Measurements from ENCODE around the gene C9orf78.

Gene C9orf78

GRCh38 chr9:129875181-129875611 is 40.1 kb upstream of the C9orf78 start:
- Histone ChIP-seq H3K9ac (ENCODE audit: low read depth, low read length) (no peak overlapping the region), H3K27me3 (ENCODE audit: control insufficient read depth, insufficient read depth, low read length) (no peaks in the 10 kb centered on the region), H3K4me1 (ENCODE audit: control insufficient read depth, insufficient read depth, low read length) (no peaks in the 10 kb centered on the region), H3K9me3 (ENCODE audit: control insufficient read depth, insufficient read depth, low read length) (no peaks in the 10 kb centered on the region), H3K36me3 (ENCODE audit: control insufficient read depth, insufficient read depth, low read length) (peaks cover 21% of the 10 kb centered on the region), H3K4me3 (ENCODE audit: low read depth, low read length) (no peak overlapping the region), H3K27ac (ENCODE audit: low read depth, low read length) (no peak overlapping the region)

- no peaks in the 10 kb centered on the region for H3K4me1 ChIP-seq (ENCODE audit: control insufficient read depth, insufficient read depth, low read length)
These were observed 39.4 kb upstream of the C9orf78 start for GRCh38 chr9:129874261-129875101.

GRCh38 chr9:129873563-129874190 is 38.6 kb upstream of the C9orf78 start:
- Histone ChIP-seq H3K9ac (ENCODE audit: low read depth, low read length) (no peak overlapping the region), H3K9me3 (ENCODE audit: control insufficient read depth, insufficient read depth, low read length) (no peaks in the 10 kb centered on the region), H3K27ac (ENCODE audit: low read depth, low read length) (no peak overlapping the region), H3K36me3 (ENCODE audit: control insufficient read depth, insufficient read depth, low read length) (peaks cover 20% of the 10 kb centered on the region), H3K27me3 (ENCODE audit: control insufficient read depth, insufficient read depth, low read length) (no peaks in the 10 kb centered on the region), H3K4me1 (ENCODE audit: control insufficient read depth, insufficient read depth, low read length) (no peaks in the 10 kb centered on the region), H3K4me3 (ENCODE audit: low read depth, low read length) (no peak overlapping the region)

More at GRCh38 chr9:129874261-129875101, 39.4 kb upstream of the C9orf78 start:
- Histone ChIP-seq H3K9me3 (ENCODE audit: control insufficient read depth, insufficient read depth, low read length) (no peaks in the 10 kb centered on the region), H3K36me3 (ENCODE audit: control insufficient read depth, insufficient read depth, low read length) (peaks cover 20% of the 10 kb centered on the region), H3K9ac (ENCODE audit: low read depth, low read length) (no peak overlapping the region), H3K4me3 (ENCODE audit: low read depth, low read length) (no peak overlapping the region), H3K27me3 (ENCODE audit: control insufficient read depth, insufficient read depth, low read length) (no peaks in the 10 kb centered on the region), H3K27ac (ENCODE audit: low read depth, low read length) (no peak overlapping the region)

- no peaks in the 10 kb centered on the region for H3K27me3 ChIP-seq (ENCODE audit: control insufficient read depth, insufficient read depth, low read length)
- no peak overlapping the region for H3K9ac ChIP-seq (ENCODE audit: low read depth, low read length)
- H3K9me3 ChIP-seq (ENCODE audit: control insufficient read depth, insufficient read depth, low read length) = no peaks in the 10 kb centered on the region
- peaks cover 24% of the 10 kb centered on the region for H3K36me3 ChIP-seq (ENCODE audit: control insufficient read depth, insufficient read depth, low read length)
- no peaks in the 10 kb centered on the region for H3K4me1 ChIP-seq (ENCODE audit: control insufficient read depth, insufficient read depth, low read length)
- no peak overlapping the region for H3K4me3 ChIP-seq (ENCODE audit: low read depth, low read length)
- no peak overlapping the region for H3K27ac ChIP-seq (ENCODE audit: low read depth, low read length)
These were observed 36.0 kb upstream of the C9orf78 start for GRCh38 chr9:129871046-129871445.

GRCh38 chr9:129869585-129870501 is 34.8 kb upstream of the C9orf78 start:
- Histone ChIP-seq H3K9ac (ENCODE audit: low read depth, low read length) (no peak overlapping the region), H3K27ac (ENCODE audit: low read depth, low read length) (no peak overlapping the region), H3K27me3 (ENCODE audit: control insufficient read depth, insufficient read depth, low read length) (no peaks in the 10 kb centered on the region), H3K9me3 (ENCODE audit: control insufficient read depth, insufficient read depth, low read length) (no peaks in the 10 kb centered on the region), H3K36me3 (ENCODE audit: control insufficient read depth, insufficient read depth, low read length) (peaks cover 19% of the 10 kb centered on the region), H3K4me3 (ENCODE audit: low read depth, low read length) (no peak overlapping the region), H3K4me1 (ENCODE audit: control insufficient read depth, insufficient read depth, low read length) (no peaks in the 10 kb centered on the region)

GRCh38 chr9:129868872-129869486 is 33.9 kb upstream of the C9orf78 start:
- Histone ChIP-seq H3K27me3 (ENCODE audit: control insufficient read depth, insufficient read depth, low read length) (no peaks in the 10 kb centered on the region), H3K4me3 (ENCODE audit: low read depth, low read length) (no peak overlapping the region), H3K9ac (ENCODE audit: low read depth, low read length) (no peak overlapping the region), H3K4me1 (ENCODE audit: control insufficient read depth, insufficient read depth, low read length) (no peaks in the 10 kb centered on the region), H3K27ac (ENCODE audit: low read depth, low read length) (no peak overlapping the region), H3K36me3 (ENCODE audit: control insufficient read depth, insufficient read depth, low read length) (peaks cover 11% of the 10 kb centered on the region), H3K9me3 (ENCODE audit: control insufficient read depth, insufficient read depth, low read length) (no peaks in the 10 kb centered on the region)

- Histone ChIP-seq H3K4me3 (ENCODE audit: low read depth, low read length) (no peak overlapping the region), H3K9me3 (ENCODE audit: control insufficient read depth, insufficient read depth, low read length) (no peaks in the 10 kb centered on the region), H3K4me1 (ENCODE audit: control insufficient read depth, insufficient read depth, low read length) (no peaks in the 10 kb centered on the region), H3K36me3 (ENCODE audit: control insufficient read depth, insufficient read depth, low read length) (peaks cover 14% of the 10 kb centered on the region), H3K9ac (ENCODE audit: low read depth, low read length) (no peak overlapping the region), H3K27ac (ENCODE audit: low read depth, low read length) (no peak overlapping the region), H3K27me3 (ENCODE audit: control insufficient read depth, insufficient read depth, low read length) (no peaks in the 10 kb centered on the region)
These were observed 33.2 kb upstream of the C9orf78 start for GRCh38 chr9:129868023-129868871.

- Histone ChIP-seq H3K27ac (ENCODE audit: low read depth, low read length) (no peak overlapping the region), H3K4me3 (ENCODE audit: low read depth, low read length) (no peak overlapping the region)
These were observed 32.3 kb upstream of the C9orf78 start for GRCh38 chr9:129867136-129868022.

GRCh38 chr9:129866394-129867135 is 31.5 kb upstream of the C9orf78 start:
- H3K36me3 ChIP-seq (ENCODE audit: control insufficient read depth, insufficient read depth, low read length) = peaks cover 22% of the 10 kb centered on the region
- H3K4me1 ChIP-seq (ENCODE audit: control insufficient read depth, insufficient read depth, low read length) = no peaks in the 10 kb centered on the region
- no peak overlapping the region for H3K27ac ChIP-seq (ENCODE audit: low read depth, low read length)

More at GRCh38 chr9:129867136-129868022, 32.3 kb upstream of the C9orf78 start:
- H3K4me1 ChIP-seq (ENCODE audit: control insufficient read depth, insufficient read depth, low read length) = no peaks in the 10 kb centered on the region
- H3K36me3 ChIP-seq (ENCODE audit: control insufficient read depth, insufficient read depth, low read length) = peaks cover 16% of the 10 kb centered on the region
- no peaks in the 10 kb centered on the region for H3K9me3 ChIP-seq (ENCODE audit: control insufficient read depth, insufficient read depth, low read length)
- H3K9ac ChIP-seq (ENCODE audit: low read depth, low read length) = no peak overlapping the region
- no peaks in the 10 kb centered on the region for H3K27me3 ChIP-seq (ENCODE audit: control insufficient read depth, insufficient read depth, low read length)

More at GRCh38 chr9:129866394-129867135, 31.5 kb upstream of the C9orf78 start:
- Histone ChIP-seq H3K4me3 (ENCODE audit: low read depth, low read length) (no peak overlapping the region), H3K27me3 (ENCODE audit: control insufficient read depth, insufficient read depth, low read length) (no peaks in the 10 kb centered on the region), H3K9me3 (ENCODE audit: control insufficient read depth, insufficient read depth, low read length) (no peaks in the 10 kb centered on the region), H3K9ac (ENCODE audit: low read depth, low read length) (no peak overlapping the region)

Data from HUES48 (cell line).